T-cell (primary cell): ENCODE data around the gene SLC22A17. TPM values are rescaled to one million over a fixed set of nuclear protein-coding genes. Genes with fewer than 3 reads are reported as not detected.

Experiments
- ATAC-seq, 4 experiments: fragments of 200-7000 bp in 3 of 4; fragments of 150-1000 bp in 1 of 4; cut with Tn5 transposase; replicated peaks in 1 of 4; 1 replicate in 3 of 4; 2 replicates in 1 of 4; pipeline ENCODE4 v1.10.0; 2021; ENCODE audit warnings: moderate library complexity in 3 of 4, mild to moderate bottlenecking in 2 of 4, moderate number of reproducible peaks in 1 of 4
- CTCF ChIA-PET, 2 donors: fragments of 300-600 bp; sonication (Branson Sonifier 250); formaldehyde crosslinking; loops; one replicate each; lab custom pipeline; 2022; ENCODE audit warnings: antibody characterized with exemption in 2 of 2; lab: Charles Lee
- POLR2A ChIA-PET, 2 donors: fragments of 300-600 bp; sonication (Branson Sonifier 250); formaldehyde crosslinking; loops; one replicate each; lab custom pipeline; 2022; ENCODE audit warnings: antibody characterized with exemption in 2 of 2; lab: Charles Lee
- DNase-seq, 35 experiments: peaks; one replicate each; pipeline versions ENCODE4 v3.0.0 to v3.0.0-alpha.2; 2013 to 2023
- H3K27ac ChIP-seq: one replicate; pipeline ENCODE4 v1.5.1; 2013; ENCODE audit warnings: low read length
- H3K27me3 ChIP-seq, 2 experiments: replicated peaks in 1 of 2; 1 replicate in 1 of 2; 2 replicates in 1 of 2; pipeline versions ENCODE4 v1.6.1 to v1.7.0; 2013; ENCODE audit warnings: low read length in 1 of 2, mixed read lengths in 1 of 2; ENCODE audit not compliant: control insufficient read depth in 2 of 2, insufficient read depth in 2 of 2; ENCODE audit errors: extremely low read depth in 1 of 2
- H3K36me3 ChIP-seq, 2 donors: 1 replicate in 1 of 2; 2 replicates in 1 of 2; pipeline versions ENCODE4 v1.6.1 to v1.7.0; 2013; ENCODE audit warnings: low read length in 1 of 2; ENCODE audit not compliant: control insufficient read depth in 2 of 2, insufficient read depth in 1 of 2; ENCODE audit errors: extremely low read depth in 1 of 2
- H3K4me1 ChIP-seq, 2 experiments: 1 replicate in 1 of 2; 2 replicates in 1 of 2; pipeline versions ENCODE4 v1.6.1 to v1.7.0; 2013; ENCODE audit warnings: low read length in 2 of 2, mixed read lengths in 1 of 2; ENCODE audit not compliant: insufficient read depth in 2 of 2, control insufficient read depth in 1 of 2; ENCODE audit errors: extremely low read depth in 1 of 2
- H3K4me3 ChIP-seq, 2 donors: 1 replicate in 1 of 2; 2 replicates in 1 of 2; pipeline versions ENCODE4 v1.5.1 to v1.7.0; 2013; ENCODE audit warnings: mild to moderate bottlenecking in 2 of 2, low read length in 1 of 2, moderate library complexity in 1 of 2; ENCODE audit not compliant: control insufficient read depth in 1 of 2; ENCODE audit errors: extremely low read depth in 1 of 2
- H3K9me3 ChIP-seq: 2 replicates; pipeline ENCODE4 v1.7.0; 2013
- H3K27ac Mint-ChIP-seq, 2 donors: one replicate each; pipeline ENCODE4 v1.8.0; 2020 to 2021; ENCODE audit warnings: mild to moderate bottlenecking in 2 of 2, mixed read lengths in 2 of 2
- H3K27me3 Mint-ChIP-seq, 2 donors: one replicate each; pipeline ENCODE4 v1.8.0; 2021 to 2022; ENCODE audit warnings: mixed read lengths in 2 of 2
- H3K36me3 Mint-ChIP-seq: one replicate; pipeline ENCODE4 v1.8.0; 2021; ENCODE audit warnings: mixed read lengths
- H3K4me1 Mint-ChIP-seq, 3 donors: one replicate each; pipeline ENCODE4 v1.8.0; 2020 to 2022; ENCODE audit warnings: mixed read lengths in 3 of 3, mild to moderate bottlenecking in 1 of 3
- H3K4me3 Mint-ChIP-seq, 3 donors: one replicate each; pipeline ENCODE4 v1.8.0; 2020 to 2022; ENCODE audit warnings: mild to moderate bottlenecking in 3 of 3, mixed read lengths in 3 of 3, moderate library complexity in 3 of 3
- H3K9me3 Mint-ChIP-seq, 3 donors: one replicate each; pipeline ENCODE4 v1.8.0; 2020 to 2022; ENCODE audit warnings: mixed read lengths in 3 of 3
- WGBS: methylation state at CpG from one replicate; pipeline ENCODE4 v1.1.5; 2013; ENCODE audit warnings: missing lambda C conversion rate; ENCODE audit not compliant: insufficient coverage; 5-methylcytosine and 5-hydroxymethylcytosine counted together
- total RNA-seq, 35 experiments: library from RNA in 6 of 35; stranded (reverse) in 6 of 35; fragments of 120-200 nt in 1 of 35; gene quantifications; one replicate each; pipeline versions ENCODE4 v1.2.1 to v1.2.4 and lab custom pipeline; 2013 to 2026

Gene SLC22A17
- total RNA-seq, 5 donors from 2014 or later (not counting 1 experiment from before 2014, with no cell fraction given): 12.0 to 19.0 (median 17.3) TPM

- WGBS: 68% methylated on average over 9 of the region's 11 CpGs
Measured at GRCh38 chr14:23378612-23379220, 26.0 kb upstream of the SLC22A17 start.

GRCh38 chr14:23377573-23378563 lies 25.2 kb upstream of the SLC22A17 start:
- Mint-ChIP-seq H3K27ac (no peak overlapping the region), H3K4me1 (no peaks in the 10 kb centered on the region), H3K4me3 (no peak overlapping the region), H3K27me3 (peaks cover 8 to 18% of the 10 kb centered on the region in 2 donors), H3K36me3 (no peaks in the 10 kb centered on the region), H3K9me3 (no peaks in the 10 kb centered on the region)
- ATAC-seq: no peak
- H3K27ac ChIP-seq: no peak overlapping the region
- H3K27me3 ChIP-seq: peaks cover 0 to 55% of the 10 kb centered on the region in 2 experiments
- H3K9me3 ChIP-seq: no peaks in the 10 kb centered on the region
- ChIA-PET POLR2A (no interaction called here), CTCF (no interaction called here)
- no peaks in the 10 kb centered on the region for H3K36me3 ChIP-seq
- no peaks in the 10 kb centered on the region for H3K4me1 ChIP-seq
- DNase-seq: no peak
- no peak overlapping the region for H3K4me3 ChIP-seq
- WGBS: 87% methylated on average over 9 of the region's 14 CpGs

More at GRCh38 chr14:23378612-23379220, 26.0 kb upstream of the SLC22A17 start:
- Histone ChIP-seq H3K4me3 (no peak overlapping the region), H3K4me1 (no peaks in the 10 kb centered on the region), H3K27me3 (peaks cover 0 to 55% of the 10 kb centered on the region in 2 experiments), H3K27ac (no peak overlapping the region), H3K9me3 (no peaks in the 10 kb centered on the region), H3K36me3 (no peaks in the 10 kb centered on the region)
- Mint-ChIP-seq H3K27me3 (peaks cover 9 to 18% of the 10 kb centered on the region in 2 donors), H3K4me3 (no peak overlapping the region), H3K4me1 (no peaks in the 10 kb centered on the region), H3K27ac (no peak overlapping the region), H3K36me3 (no peaks in the 10 kb centered on the region), H3K9me3 (no peaks in the 10 kb centered on the region)
- CTCF ChIA-PET: interaction anchor here (0.9 to 2.4 kb wide), 6 partner anchors 9 to 310 kb away, joined by 3 to 13 read pairs (median 6); no protein-coding TSS in a partner anchor
- DNase-seq (no peak), ATAC-seq (no peak)
- POLR2A ChIA-PET: no interaction called here

GRCh38 chr14:23377198-23377550 lies 24.5 kb upstream of the SLC22A17 start:
- Mint-ChIP-seq H3K27ac (no peak overlapping the region), H3K4me3 (no peak overlapping the region), H3K9me3 (no peaks in the 10 kb centered on the region), H3K36me3 (no peaks in the 10 kb centered on the region), H3K4me1 (no peaks in the 10 kb centered on the region), H3K27me3 (peaks cover 4 to 12% of the 10 kb centered on the region in 2 donors)
- DNase-seq (no peak), ATAC-seq (no peak)
- Histone ChIP-seq H3K4me1 (no peaks in the 10 kb centered on the region), H3K9me3 (no peaks in the 10 kb centered on the region), H3K36me3 (no peaks in the 10 kb centered on the region), H3K4me3 (no peak overlapping the region), H3K27ac (no peak overlapping the region), H3K27me3 (peaks cover 0 to 48% of the 10 kb centered on the region in 2 experiments)
- WGBS: 67% methylated on average over 5 of the region's 11 CpGs
- ChIA-PET POLR2A (no interaction called here), CTCF (no interaction called here)

GRCh38 chr14:23376482-23377197 lies 24.0 kb upstream of the SLC22A17 start, which contains the start of gene CMTM5:
TSS of gene CMTM5 (plus strand) at chr14:23377046. CDS start at chr14:23377252, 206 bp downstream.
- Mint-ChIP-seq H3K4me1 (no peaks in the 10 kb centered on the region), H3K4me3 (no peak within 1 kb of the TSS), H3K27ac (no peak within 1 kb of the TSS), H3K9me3 (no peaks in the 10 kb centered on the region), H3K27me3 (peaks cover 4 to 10% of the 10 kb centered on the region in 2 donors), H3K36me3 (no peaks in the 10 kb centered on the region)
- POLR2A ChIA-PET: no interaction called here
- H3K4me1 ChIP-seq: no peaks in the 10 kb centered on the region
- DNase-seq: no peak
- ATAC-seq: no peak
- CTCF ChIA-PET: no interaction called here
- no peak within 1 kb of the TSS for H3K27ac ChIP-seq
- WGBS: 94% methylated on average over 10 of the region's 13 CpGs
- no peaks in the 10 kb centered on the region for H3K9me3 ChIP-seq
- peaks cover 0 to 44% of the 10 kb centered on the region in 2 experiments for H3K27me3 ChIP-seq
- H3K4me3 ChIP-seq: no peak within 1 kb of the TSS
- H3K36me3 ChIP-seq: no peaks in the 10 kb centered on the region

- CTCF ChIA-PET: no interaction called here
- Mint-ChIP-seq H3K4me3 (no peak overlapping the region), H3K36me3 (no peaks in the 10 kb centered on the region)
Measured at GRCh38 chr14:23375527-23376251, 23.0 kb upstream of the SLC22A17 start.

More at GRCh38 chr14:23375527-23376251, 23.0 kb upstream of the SLC22A17 start:
- Mint-ChIP-seq H3K27me3 (peaks cover 3 to 9% of the 10 kb centered on the region in 2 donors), H3K4me1 (no peaks in the 10 kb centered on the region), H3K9me3 (no peaks in the 10 kb centered on the region), H3K27ac (no peak overlapping the region)
- no peak for ATAC-seq
- H3K4me3 ChIP-seq: no peak overlapping the region
- no peak overlapping the region for H3K27ac ChIP-seq
- 89% methylated on average over 16 of the region's 21 CpGs for WGBS
- no peaks in the 10 kb centered on the region for H3K36me3 ChIP-seq
- no peak for DNase-seq
- H3K27me3 ChIP-seq: peaks cover 0 to 39% of the 10 kb centered on the region in 2 experiments
- no peaks in the 10 kb centered on the region for H3K9me3 ChIP-seq
- POLR2A ChIA-PET: no interaction called here
- H3K4me1 ChIP-seq: no peaks in the 10 kb centered on the region
